ENCODE data around the gene CCND1. TPM values are rescaled to one million over a fixed set of nuclear protein-coding genes. Genes with fewer than 3 reads are reported as not detected.

Gene CCND1
- total and polyA plus RNA-seq, 2 of the 8 experiments (the other 6 are each of a cell fraction or from before 2014, with no cell fraction given) = 64.5 to 170 TPM

DNA sequence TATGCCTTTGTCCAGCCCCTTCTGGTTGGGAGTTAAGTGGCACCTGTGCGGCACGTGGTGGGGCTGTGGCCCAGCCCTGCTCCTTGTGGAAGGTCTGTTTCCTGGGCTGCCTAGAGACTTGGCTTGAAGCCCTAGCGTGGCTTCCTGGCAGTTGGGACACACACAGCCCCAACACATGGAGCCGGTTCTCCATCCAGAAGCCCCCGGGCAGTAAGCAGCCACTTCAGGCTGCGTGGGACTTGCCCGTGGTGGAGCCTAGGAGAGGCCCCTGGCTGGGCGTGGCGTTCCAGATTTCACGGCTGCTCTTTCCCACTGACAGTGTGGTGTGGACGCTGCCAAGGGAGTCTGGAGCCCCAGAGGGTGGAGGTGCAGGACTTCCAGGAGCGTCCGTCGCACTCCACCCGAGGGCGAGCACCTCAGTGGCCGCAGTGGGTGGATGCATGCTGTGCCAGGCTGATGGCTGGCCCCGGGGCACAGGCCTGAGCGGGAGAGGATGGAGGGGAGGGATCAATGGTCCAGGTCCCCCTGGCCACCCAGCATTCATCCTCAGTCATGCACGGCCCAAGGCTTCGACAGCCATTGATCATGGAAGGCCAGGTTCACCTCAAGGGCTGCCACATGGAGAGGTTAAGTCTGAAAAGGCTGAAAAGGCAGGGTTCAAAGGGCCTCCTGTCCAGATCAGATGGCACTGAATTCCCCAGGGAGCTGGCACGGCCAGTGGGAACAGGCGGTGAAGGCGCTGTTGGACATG lies 9.3 kb downstream of the CCND1 start (continued):
- TF ChIP-seq KDM1A (IDR thresholded peaks at IDR 0.05; ENCODE audit: borderline replicate concordance, low read length) (no peak), SRF (IDR thresholded peaks at IDR 0.05; ENCODE audit: low read depth, low read length) (no peak), EP300 (IDR thresholded peaks at IDR 0.05; ENCODE audit: borderline replicate concordance in 1 of 2, low read depth in 2 of 2, low read length in 2 of 2) (no peak), ASH2L (IDR thresholded peaks at IDR 0.05; ENCODE audit: low read length) (no peak), JUND (IDR thresholded peaks at IDR 0.05; ENCODE audit: low read length) (no peak), SUZ12 (IDR thresholded peaks at IDR 0.05; ENCODE audit: low read length) (no peak), YY1 (IDR thresholded peaks at IDR 0.05; ENCODE audit: low read depth, low read length) (no peak)

Data from H1 (cell line).